GM12875 (cell line): Measurements from ENCODE around the gene ELOA.

Experiments used
- H3K4me3 ChIP-seq: one replicate; pipeline ENCODE4 v1.5.1; 2011; ENCODE audit warnings: low read depth, low read length, control low read depth
- TF ChIP-seq, protein P1 (sequence below): IDR thresholded peaks from 2 replicates; pipeline ENCODE4 v1.5.1; 2011; ENCODE audit warnings: low read depth, mild to moderate bottlenecking, control low read depth, inconsistent platforms, low read length, moderate library complexity, borderline replicate concordance; ENCODE audit not compliant: insufficient read depth

Gene ELOA

GRCh38 chr1:23784846-23785245 lies 41.6 kb downstream of the ELOA start:
- TF ChIP-seq, protein P1, sequence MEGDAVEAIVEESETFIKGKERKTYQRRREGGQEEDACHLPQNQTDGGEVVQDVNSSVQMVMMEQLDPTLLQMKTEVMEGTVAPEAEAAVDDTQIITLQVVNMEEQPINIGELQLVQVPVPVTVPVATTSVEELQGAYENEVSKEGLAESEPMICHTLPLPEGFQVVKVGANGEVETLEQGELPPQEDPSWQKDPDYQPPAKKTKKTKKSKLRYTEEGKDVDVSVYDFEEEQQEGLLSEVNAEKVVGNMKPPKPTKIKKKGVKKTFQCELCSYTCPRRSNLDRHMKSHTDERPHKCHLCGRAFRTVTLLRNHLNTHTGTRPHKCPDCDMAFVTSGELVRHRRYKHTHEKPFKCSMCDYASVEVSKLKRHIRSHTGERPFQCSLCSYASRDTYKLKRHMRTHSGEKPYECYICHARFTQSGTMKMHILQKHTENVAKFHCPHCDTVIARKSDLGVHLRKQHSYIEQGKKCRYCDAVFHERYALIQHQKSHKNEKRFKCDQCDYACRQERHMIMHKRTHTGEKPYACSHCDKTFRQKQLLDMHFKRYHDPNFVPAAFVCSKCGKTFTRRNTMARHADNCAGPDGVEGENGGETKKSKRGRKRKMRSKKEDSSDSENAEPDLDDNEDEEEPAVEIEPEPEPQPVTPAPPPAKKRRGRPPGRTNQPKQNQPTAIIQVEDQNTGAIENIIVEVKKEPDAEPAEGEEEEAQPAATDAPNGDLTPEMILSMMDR, result no peak
- H3K4me3 ChIP-seq, result no peak overlapping the region

- TF ChIP-seq, protein P1, result no peak
- H3K4me3 ChIP-seq, result no peak overlapping the region
Measured at GRCh38 chr1:23787701-23788100, 44.4 kb downstream of the ELOA start.

DNA sequence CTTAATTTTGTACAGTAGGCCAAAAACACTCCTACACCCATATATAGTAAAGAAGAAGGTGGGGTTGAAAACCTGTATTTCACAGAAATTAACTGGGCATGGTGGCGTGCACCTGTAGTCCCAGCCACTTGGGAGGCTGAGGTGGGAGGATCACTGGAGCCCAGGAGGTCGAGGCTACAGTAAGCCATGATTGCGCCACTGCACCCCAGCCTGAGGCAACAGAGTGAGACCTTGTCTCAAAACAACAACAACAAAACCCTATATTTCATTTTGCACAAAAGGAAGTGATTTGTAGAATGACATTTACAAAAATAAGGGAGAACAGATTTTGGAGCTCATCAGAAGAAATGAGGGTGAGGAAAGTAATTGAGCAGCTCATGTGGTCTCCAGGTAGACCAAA lies 45.4 kb downstream of the ELOA start:
- TF ChIP-seq, protein P1, result no peak
- H3K4me3 ChIP-seq, result no peak overlapping the region

- TF ChIP-seq, protein P1, result no peak
- H3K4me3 ChIP-seq, result peak within 1 kb of the TSS; percentile 76
Measured at GRCh38 chr1:23790696-23791515, 47.6 kb downstream of the ELOA start, which contains the start of gene LYPLA2. LYPLA2 (plus strand) TSS chr1:23791145; CDS start chr1:23792683, 1,538 bp downstream.

GRCh38 chr1:23791516-23792047 lies 48.3 kb downstream of the ELOA start:
- peak overlapping the region; percentile 76 for H3K4me3 ChIP-seq
- TF ChIP-seq, protein P1, result no peak

DNA sequence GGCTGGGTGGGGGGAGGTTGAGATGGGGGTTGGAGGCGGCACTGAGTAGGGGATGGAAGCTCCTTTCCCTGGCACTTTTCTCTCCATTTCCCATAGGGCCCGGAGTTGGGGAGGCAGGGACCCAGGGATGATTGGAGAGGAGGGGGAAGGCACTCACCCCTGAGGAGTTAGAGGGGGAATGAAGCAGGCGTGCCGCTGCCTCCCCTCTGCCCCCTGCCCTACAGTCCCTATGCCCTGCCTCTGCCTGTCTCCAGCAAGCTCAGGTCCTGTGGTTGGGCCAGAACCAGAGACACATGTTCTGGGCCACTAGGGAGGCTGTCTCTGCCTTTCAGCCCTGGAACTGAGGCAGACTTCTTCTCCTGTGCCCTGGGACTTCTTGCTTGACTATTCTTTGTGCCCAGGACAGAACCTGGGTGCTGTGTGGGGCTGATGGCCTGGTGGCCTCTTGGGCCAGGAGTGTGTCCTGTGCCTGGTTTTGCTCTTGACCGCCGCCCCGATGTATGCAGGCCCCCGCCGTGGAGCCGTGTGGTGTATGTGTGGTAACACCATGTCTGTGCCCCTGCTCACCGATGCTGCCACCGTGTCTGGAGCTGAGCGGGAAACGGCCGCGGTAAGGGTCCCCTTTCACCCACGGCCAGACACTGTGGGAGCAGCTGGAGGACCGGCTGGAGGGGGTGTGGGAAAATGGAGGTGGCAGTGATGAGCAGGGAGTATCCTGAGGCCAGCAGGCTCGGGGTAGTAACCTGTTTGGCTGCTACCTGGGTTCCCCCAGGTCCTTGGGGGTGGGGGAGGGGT lies 49.1 kb downstream of the ELOA start:
- TF ChIP-seq, protein P1, result no peak
- peak overlapping the region; percentile 76 for H3K4me3 ChIP-seq
